Hematopoietic multipotent progenitor cell treated with erythropoietin and hydrocortisone succinate and interleukin-3 and kit ligand, for 4 days (in vitro differentiated cells): ENCODE data around the gene SNAPC1.
"Not testable (repeated sequence)": the region's sequence is repeated elsewhere in the genome, so short reads cannot be mapped to it uniquely, and the experiment has no call there.

Experiments
- DNase-seq: peaks from one replicate; pipeline ENCODE4 v3.0.0-alpha.2; 2015

SNAPC1 gene

GRCh38 chr14:61750708-61751474 lies 11.3 kb upstream of the SNAPC1 start:
- DNase-seq: peak; percentile 95

- DNase-seq: no peak
Measured at GRCh38 chr14:61751475-61751989, 10.7 kb upstream of the SNAPC1 start.

GRCh38 chr14:61752626-61753025 lies 9.6 kb upstream of the SNAPC1 start:
- no peak for DNase-seq

- DNase-seq: peak; percentile 44
Measured at GRCh38 chr14:61753631-61754030, 8.6 kb upstream of the SNAPC1 start.

- DNase-seq: no peak
Measured at GRCh38 chr14:61754627-61755381, 7.4 kb upstream of the SNAPC1 start.

GRCh38 chr14:61755382-61755742 lies 6.9 kb upstream of the SNAPC1 start:
- DNase-seq: not testable (repeated sequence)

GRCh38 chr14:61756135-61756534 lies 6.1 kb upstream of the SNAPC1 start:
- DNase-seq: no peak

- no peak for DNase-seq
Measured at GRCh38 chr14:61759878-61760277, 2.3 kb upstream of the SNAPC1 start.

- no peak for DNase-seq
Measured at GRCh38 chr14:61761557-61761956, 663 bp upstream of the SNAPC1 start.

- DNase-seq: no peak
Measured at GRCh38 chr14:61764342-61765122, 2.3 kb downstream of the SNAPC1 start.

- DNase-seq: no peak
Measured at GRCh38 chr14:61765225-61765943, 3.2 kb downstream of the SNAPC1 start.

GRCh38 chr14:61766151-61766550 lies 3.9 kb downstream of the SNAPC1 start:
- no peak for DNase-seq

GRCh38 chr14:61768240-61768639 lies 6.0 kb downstream of the SNAPC1 start:
- no peak for DNase-seq

GRCh38 chr14:61769893-61770292 lies 7.7 kb downstream of the SNAPC1 start:
- DNase-seq: no peak

- DNase-seq: no peak
Measured at GRCh38 chr14:61774861-61775260, 12.6 kb downstream of the SNAPC1 start.

- DNase-seq: no peak
Measured at GRCh38 chr14:61780125-61780524, 17.9 kb downstream of the SNAPC1 start.

- DNase-seq: no peak
Measured at GRCh38 chr14:61797309-61797708, 35.1 kb downstream of the SNAPC1 start.

- DNase-seq: no peak
Measured at GRCh38 chr14:61802010-61802568, 39.9 kb downstream of the SNAPC1 start.

GRCh38 chr14:61803755-61804154 lies 41.5 kb downstream of the SNAPC1 start:
- no peak for DNase-seq

GRCh38 chr14:61805451-61805850 lies 43.2 kb downstream of the SNAPC1 start:
- DNase-seq: no peak

GRCh38 chr14:61811882-61812346 lies 49.7 kb downstream of the SNAPC1 start:
- no peak for DNase-seq
